K562 (cell line): ENCODE results near the gene AP3B1. TPM values are rescaled to one million over a fixed set of nuclear protein-coding genes. Genes with fewer than 3 reads are reported as not detected.
A peak's percentile ranks its signal among the peaks of the same experiment; 100 is the strongest.

ENCODE experiments used
- BCOR ChIP-seq: fragments of 450-650 bp; IDR thresholded peaks from 2 replicates; pipeline ENCODE4 v1.6.1; 2016
- CTCF ChIP-seq, 3 experiments: IDR thresholded peaks in 2 of 3; conservative IDR thresholded peaks in 1 of 3; 2 replicates each; pipeline ENCODE4 v1.5.1; 2011 to 2012; ENCODE audit warnings: low read length in 3 of 3, mild to moderate bottlenecking in 3 of 3, control low read depth in 2 of 3, improper control_type of control experiment in 1 of 3, inconsistent platforms in 1 of 3, low read depth in 1 of 3, mixed read lengths in 1 of 3, moderate library complexity in 1 of 3; ENCODE audit not compliant: insufficient read depth in 2 of 3
- DACH1 ChIP-seq: fragments of 450-650 bp; IDR thresholded peaks from 2 replicates; pipeline ENCODE4 v1.6.1; 2018; ENCODE audit not compliant: partially characterized antibody
- FOS ChIP-seq: IDR thresholded peaks from 3 replicates; pipeline ENCODE4 v1.6.1; 2011; ENCODE audit not compliant: insufficient read length; ENCODE audit errors: extremely low read depth
- GTF2F1 ChIP-seq: IDR thresholded peaks from 2 replicates; pipeline ENCODE4 v1.6.1; 2011; ENCODE audit warnings: low read depth, low read length, improper control_type of control experiment
- KHSRP ChIP-seq: fragments of 450-650 bp; IDR thresholded peaks from 2 replicates; pipeline ENCODE4 v1.6.1; 2017
- MECOM ChIP-seq: fragments of 250-450 bp; sonication (Bioruptor Pico); IDR thresholded peaks from 2 replicates; pipeline ENCODE4 v1.8.0; 2022; ENCODE audit warnings: inconsistent platforms
- MTF1 ChIP-seq: fragments of 250-450 bp; sonication (Bioruptor Pico); IDR thresholded peaks from 2 replicates; pipeline ENCODE4 v1.9.0; 2021; ENCODE audit warnings: moderate library complexity, mild to moderate bottlenecking, inconsistent platforms, borderline replicate concordance
- NR2C2 ChIP-seq, 2 experiments: fragments of 200-800 bp in 1 of 2; sonication (Bioruptor generic) in 1 of 2; sonication (generic) in 1 of 2; formaldehyde crosslinking in 1 of 2; IDR thresholded peaks; 2 replicates each; pipeline versions ENCODE4 v1.6.1 to v1.8.0; 2016 to 2022; ENCODE audit warnings: mild to moderate bottlenecking in 1 of 2, missing compliant biosample characterization in 1 of 2, missing genetic modification characterization in 1 of 2, missing genetic modification reagents in 1 of 2
- PREB ChIP-seq: sonication (generic); formaldehyde crosslinking; IDR thresholded peaks from 2 replicates; pipeline ENCODE4 v1.8.1; 2023; ENCODE audit warnings: mild to moderate bottlenecking, missing genetic modification reagents
- TCFL5 ChIP-seq: fragments of 250-450 bp; sonication (Bioruptor Pico); conservative IDR thresholded peaks from 2 replicates; pipeline ENCODE4 v1.6.1; 2021; ENCODE audit warnings: mild to moderate bottlenecking, moderate library complexity, matching md5 sums
- TFAP4 ChIP-seq: sonication (generic); formaldehyde crosslinking; IDR thresholded peaks from 2 replicates; pipeline ENCODE4 v1.8.0; 2022; ENCODE audit warnings: missing genetic modification reagents, mild to moderate bottlenecking, moderate library complexity, borderline replicate concordance
- WHSC1 ChIP-seq: IDR thresholded peaks from one replicate; pipeline ENCODE4 v1.6.1; 2012; ENCODE audit warnings: low read length, control low read depth, inconsistent platforms
- YY1 ChIP-seq, 3 experiments: IDR thresholded peaks; 2 replicates each; pipeline ENCODE4 v1.6.1; 2011; ENCODE audit warnings: low read length in 2 of 3, mild to moderate bottlenecking in 2 of 3, moderate library complexity in 2 of 3, borderline replicate concordance in 1 of 3, control low read depth in 1 of 3, low read depth in 1 of 3; ENCODE audit not compliant: insufficient read depth in 3 of 3, insufficient replicate concordance in 2 of 3, control insufficient read depth in 1 of 3, insufficient read length in 1 of 3; ENCODE audit errors: extremely low read depth in 1 of 3
- ZBTB11 ChIP-seq, 3 experiments: fragments of 200-800 bp in 1 of 3; fragments of 250-450 bp in 1 of 3; fragments of 450-650 bp in 1 of 3; sonication (Bioruptor Pico) in 1 of 3; sonication (Bioruptor generic) in 1 of 3; formaldehyde crosslinking in 1 of 3; IDR thresholded peaks; 2 replicates each; pipeline versions ENCODE4 v1.6.1 to v1.8.0; 2016 to 2022; ENCODE audit warnings: mild to moderate bottlenecking in 2 of 3, missing genetic modification characterization in 2 of 3, missing compliant biosample characterization in 1 of 3, moderate library complexity in 1 of 3
- ZBTB2 ChIP-seq: fragments of 450-650 bp; IDR thresholded peaks from 2 replicates; pipeline ENCODE4 v1.6.1; 2016; ENCODE audit warnings: antibody characterized with exemption
- ZNF24 ChIP-seq: fragments of 450-650 bp; IDR thresholded peaks from 2 replicates; pipeline ENCODE4 v1.6.1; 2016
- polyA plus RNA-seq, 8 experiments: library from polyadenylated mRNA; depleted of rRNA in 4 of 8; stranded (reverse) in 5 of 8; unstranded in 3 of 8; fragments of >200 nt; fragmentation: Nextera tagmentation in 2 of 8; fragmentation: Illumina TruSeq in 1 of 8; extraction: Ambion mirVana in 2 of 8; extraction: Trizol in 1 of 8; gene quantifications; 2 replicates each; pipeline versions ENCODE4 v1.2.1 to v1.2.3, GENCODE V29; 2011 to 2014; ENCODE audit warnings: inconsistent platforms in 1 of 8, missing spikeins in 1 of 8
- total RNA-seq, 7 experiments: library from RNA; depleted of rRNA in 6 of 7; stranded (reverse); fragments of >200 nt in 6 of 7; fragmentation: Illumina TruSeq in 2 of 7; extraction: Trizol in 2 of 7; gene quantifications; 2 replicates each; pipeline versions ENCODE4 v1.2.1 to v1.2.3, GENCODE V29; 2011 to 2021; ENCODE audit warnings: low replicate concordance in 1 of 7

Gene AP3B1
- total and polyA plus RNA-seq, 9 of the 15 experiments (the other 6 are each of a cell fraction or from before 2014, with no cell fraction given), result 21.1 to 61.8 (median 42.2) TPM

- TF ChIP-seq ZBTB11 (CRISPR knock-in tag; IDR thresholded peaks at IDR 0.05), result no peak
- TF ChIP-seq MTF1, result no peak
- TF ChIP-seq FOS, result no peak
- no peak for TF ChIP-seq GTF2F1
- TF ChIP-seq TCFL5 (CRISPR knock-in tag), result no peak
- TF ChIP-seq ZNF24, result no peak
- no peak for TF ChIP-seq PREB (CRISPR knock-in tag)
- TF ChIP-seq TFAP4 (CRISPR knock-in tag), result no peak
- TF ChIP-seq WHSC1, result no peak
- TF ChIP-seq ZBTB2, result no peak
- no peak for TF ChIP-seq YY1 (IDR thresholded peaks at IDR 0.05; ENCODE audit: borderline replicate concordance in 1 of 3, control insufficient read depth in 1 of 3, extremely low read depth in 1 of 3, insufficient read depth in 3 of 3, insufficient read length in 1 of 3, insufficient replicate concordance in 2 of 3, low read depth in 1 of 3, low read length in 2 of 3)
- TF ChIP-seq MECOM, result no peak
- no peak for TF ChIP-seq NR2C2 (CRISPR knock-in tag; IDR thresholded peaks at IDR 0.05)
- TF ChIP-seq NR2C2 (tag; IDR thresholded peaks at IDR 0.05), result no peak
- no peak for TF ChIP-seq DACH1
- no peak for TF ChIP-seq KHSRP
- TF ChIP-seq CTCF (IDR thresholded peaks at IDR 0.05 in 2 of 3, conservative IDR thresholded peaks at IDR 0.05 in 1 of 3; ENCODE audit: insufficient read depth in 2 of 3, low read depth in 1 of 3, low read length in 3 of 3), result peak; percentile 42 to 79 (median 45); a peak in 4 of 6 replicates
- no peak for TF ChIP-seq BCOR
Observed at GRCh38 chr5:78320401-78320800, 25.9 kb upstream of the AP3B1 start (continued).
